HCT116 (cell line): ENCODE data around the gene SLC27A1.

Experiments
- EGR1 ChIP-seq: IDR thresholded peaks from 2 replicates; pipeline ENCODE4 v1.6.1; 2012; ENCODE audit warnings: low read depth
- EZH2 ChIP-seq: fragments of 200-600 bp; sonication (generic); IDR thresholded peaks from 2 replicates; pipeline ENCODE4 v1.6.1; 2017; ENCODE audit warnings: antibody characterized with exemption, mixed run types
- EZH2phosphoT487 ChIP-seq: fragments of 200-600 bp; IDR thresholded peaks from 2 replicates; pipeline ENCODE4 v1.6.1; 2018; ENCODE audit warnings: antibody characterized with exemption, borderline replicate concordance
- JUND ChIP-seq: IDR thresholded peaks from 2 replicates; pipeline ENCODE4 v1.6.1; 2012
- POLR2A ChIP-seq: IDR thresholded peaks from 2 replicates; pipeline ENCODE4 v1.7.0; 2011; ENCODE audit warnings: borderline replicate concordance; ENCODE audit not compliant: insufficient read depth, insufficient read length; ENCODE audit errors: extremely low read depth
- POLR2AphosphoS5 ChIP-seq: IDR thresholded peaks from 2 replicates; pipeline ENCODE4 v1.6.1; 2011; ENCODE audit warnings: mild to moderate bottlenecking, low read depth, low read length, moderate library complexity
- RAD21 ChIP-seq: IDR thresholded peaks from 2 replicates; pipeline ENCODE4 v1.6.1; 2012; ENCODE audit warnings: low read depth, mild to moderate bottlenecking
- TCF7L2 ChIP-seq: IDR thresholded peaks from 2 replicates; pipeline ENCODE4 v1.7.0; 2011; ENCODE audit warnings: borderline replicate concordance, inconsistent platforms; ENCODE audit not compliant: insufficient read depth, insufficient read length; ENCODE audit errors: extremely low read depth
- YY1 ChIP-seq: IDR thresholded peaks from 2 replicates; pipeline ENCODE4 v1.6.1; 2011; ENCODE audit warnings: low read length, low read depth, moderate library complexity, mild to moderate bottlenecking; ENCODE audit not compliant: insufficient replicate concordance; ENCODE audit errors: extremely low read depth
- ZNF274 ChIP-seq: fragments of 200-500 bp; sonication (Bioruptor generic); IDR thresholded peaks from 2 replicates; pipeline ENCODE4 v1.6.1; 2014; ENCODE audit warnings: mild to moderate bottlenecking, low read depth, low read length, inconsistent platforms
- TF ChIP-seq, protein P1 (sequence below): IDR thresholded peaks from 2 replicates; pipeline ENCODE4 v1.6.1; 2012; ENCODE audit warnings: low read depth
- TF ChIP-seq, protein P2 (sequence below), 3 experiments: fragments of 200-600 bp in 1 of 3; sonication (generic) in 1 of 3; IDR thresholded peaks in 2 of 3; conservative IDR thresholded peaks in 1 of 3; 2 replicates each; pipeline ENCODE4 v1.5.1; 2012 to 2017; ENCODE audit warnings: low read depth in 2 of 3, low read length in 2 of 3, antibody characterized with exemption in 1 of 3, borderline replicate concordance in 1 of 3, control low read depth in 1 of 3, mild to moderate bottlenecking in 1 of 3, mixed read lengths in 1 of 3, mixed run types in 1 of 3, moderate library complexity in 1 of 3; ENCODE audit not compliant: insufficient read depth in 1 of 3
- TF ChIP-seq, protein P3 (sequence below): IDR thresholded peaks from 2 replicates; pipeline ENCODE4 v1.6.1; 2012
- TF ChIP-seq, protein P4 (sequence below): IDR thresholded peaks from 2 replicates; pipeline ENCODE4 v1.6.1; 2011; ENCODE audit warnings: mild to moderate bottlenecking, low read length, moderate library complexity; ENCODE audit not compliant: insufficient replicate concordance; ENCODE audit errors: extremely low read depth

DNA sequence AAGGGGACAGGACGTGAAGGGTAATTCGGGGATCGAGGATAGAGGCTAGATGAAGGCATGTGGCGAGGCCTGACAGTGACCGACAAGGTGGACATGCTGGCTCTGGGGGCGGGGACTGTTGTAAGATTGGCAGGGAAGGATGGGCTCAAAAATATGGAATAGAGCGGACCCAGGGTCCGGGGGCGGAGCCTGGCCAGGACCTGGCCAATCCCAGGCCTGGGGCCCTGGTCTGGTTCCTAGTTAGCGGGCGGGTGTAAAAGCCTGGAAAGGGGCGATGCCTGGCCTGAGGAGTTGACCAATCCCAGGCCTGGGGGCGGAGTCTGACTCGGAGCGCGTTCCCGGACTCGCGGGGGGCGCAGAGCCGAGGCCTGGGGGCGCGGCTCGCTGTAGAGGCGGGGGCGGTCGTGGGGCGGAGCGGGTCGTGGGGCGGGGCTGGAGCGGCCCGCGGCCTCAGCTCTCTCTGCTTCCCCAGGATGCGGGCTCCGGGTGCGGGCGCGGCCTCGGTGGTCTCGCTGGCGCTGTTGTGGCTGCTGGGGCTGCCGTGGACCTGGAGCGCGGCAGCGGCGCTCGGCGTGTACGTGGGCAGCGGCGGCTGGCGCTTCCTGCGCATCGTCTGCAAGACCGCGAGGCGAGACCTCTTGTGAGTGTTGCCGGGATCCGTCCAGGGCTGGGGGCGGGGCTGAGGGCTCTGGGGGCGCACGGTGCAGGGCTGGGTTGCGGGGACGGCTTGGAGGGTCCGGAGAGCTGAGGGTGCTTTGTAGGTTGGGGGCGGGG lies at the start of gene SLC27A1:
- TF ChIP-seq, protein P1, sequence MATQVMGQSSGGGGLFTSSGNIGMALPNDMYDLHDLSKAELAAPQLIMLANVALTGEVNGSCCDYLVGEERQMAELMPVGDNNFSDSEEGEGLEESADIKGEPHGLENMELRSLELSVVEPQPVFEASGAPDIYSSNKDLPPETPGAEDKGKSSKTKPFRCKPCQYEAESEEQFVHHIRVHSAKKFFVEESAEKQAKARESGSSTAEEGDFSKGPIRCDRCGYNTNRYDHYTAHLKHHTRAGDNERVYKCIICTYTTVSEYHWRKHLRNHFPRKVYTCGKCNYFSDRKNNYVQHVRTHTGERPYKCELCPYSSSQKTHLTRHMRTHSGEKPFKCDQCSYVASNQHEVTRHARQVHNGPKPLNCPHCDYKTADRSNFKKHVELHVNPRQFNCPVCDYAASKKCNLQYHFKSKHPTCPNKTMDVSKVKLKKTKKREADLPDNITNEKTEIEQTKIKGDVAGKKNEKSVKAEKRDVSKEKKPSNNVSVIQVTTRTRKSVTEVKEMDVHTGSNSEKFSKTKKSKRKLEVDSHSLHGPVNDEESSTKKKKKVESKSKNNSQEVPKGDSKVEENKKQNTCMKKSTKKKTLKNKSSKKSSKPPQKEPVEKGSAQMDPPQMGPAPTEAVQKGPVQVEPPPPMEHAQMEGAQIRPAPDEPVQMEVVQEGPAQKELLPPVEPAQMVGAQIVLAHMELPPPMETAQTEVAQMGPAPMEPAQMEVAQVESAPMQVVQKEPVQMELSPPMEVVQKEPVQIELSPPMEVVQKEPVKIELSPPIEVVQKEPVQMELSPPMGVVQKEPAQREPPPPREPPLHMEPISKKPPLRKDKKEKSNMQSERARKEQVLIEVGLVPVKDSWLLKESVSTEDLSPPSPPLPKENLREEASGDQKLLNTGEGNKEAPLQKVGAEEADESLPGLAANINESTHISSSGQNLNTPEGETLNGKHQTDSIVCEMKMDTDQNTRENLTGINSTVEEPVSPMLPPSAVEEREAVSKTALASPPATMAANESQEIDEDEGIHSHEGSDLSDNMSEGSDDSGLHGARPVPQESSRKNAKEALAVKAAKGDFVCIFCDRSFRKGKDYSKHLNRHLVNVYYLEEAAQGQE = no peak
- TF ChIP-seq EGR1 = peak; percentile 91
- TF ChIP-seq, protein P2, sequence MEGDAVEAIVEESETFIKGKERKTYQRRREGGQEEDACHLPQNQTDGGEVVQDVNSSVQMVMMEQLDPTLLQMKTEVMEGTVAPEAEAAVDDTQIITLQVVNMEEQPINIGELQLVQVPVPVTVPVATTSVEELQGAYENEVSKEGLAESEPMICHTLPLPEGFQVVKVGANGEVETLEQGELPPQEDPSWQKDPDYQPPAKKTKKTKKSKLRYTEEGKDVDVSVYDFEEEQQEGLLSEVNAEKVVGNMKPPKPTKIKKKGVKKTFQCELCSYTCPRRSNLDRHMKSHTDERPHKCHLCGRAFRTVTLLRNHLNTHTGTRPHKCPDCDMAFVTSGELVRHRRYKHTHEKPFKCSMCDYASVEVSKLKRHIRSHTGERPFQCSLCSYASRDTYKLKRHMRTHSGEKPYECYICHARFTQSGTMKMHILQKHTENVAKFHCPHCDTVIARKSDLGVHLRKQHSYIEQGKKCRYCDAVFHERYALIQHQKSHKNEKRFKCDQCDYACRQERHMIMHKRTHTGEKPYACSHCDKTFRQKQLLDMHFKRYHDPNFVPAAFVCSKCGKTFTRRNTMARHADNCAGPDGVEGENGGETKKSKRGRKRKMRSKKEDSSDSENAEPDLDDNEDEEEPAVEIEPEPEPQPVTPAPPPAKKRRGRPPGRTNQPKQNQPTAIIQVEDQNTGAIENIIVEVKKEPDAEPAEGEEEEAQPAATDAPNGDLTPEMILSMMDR (IDR thresholded peaks at IDR 0.05 in 2 of 3, conservative IDR thresholded peaks at IDR 0.05 in 1 of 3; ENCODE audit: borderline replicate concordance in 1 of 3, insufficient read depth in 1 of 3, low read depth in 2 of 3, low read length in 2 of 3) = no peak
- no peak for TF ChIP-seq POLR2A
- TF ChIP-seq ZNF274 = no peak
- TF ChIP-seq, protein P3, sequence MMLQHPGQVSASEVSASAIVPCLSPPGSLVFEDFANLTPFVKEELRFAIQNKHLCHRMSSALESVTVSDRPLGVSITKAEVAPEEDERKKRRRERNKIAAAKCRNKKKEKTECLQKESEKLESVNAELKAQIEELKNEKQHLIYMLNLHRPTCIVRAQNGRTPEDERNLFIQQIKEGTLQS = no peak
- no peak for TF ChIP-seq EZH2
- no peak for TF ChIP-seq JUND
- TF ChIP-seq, protein P4, sequence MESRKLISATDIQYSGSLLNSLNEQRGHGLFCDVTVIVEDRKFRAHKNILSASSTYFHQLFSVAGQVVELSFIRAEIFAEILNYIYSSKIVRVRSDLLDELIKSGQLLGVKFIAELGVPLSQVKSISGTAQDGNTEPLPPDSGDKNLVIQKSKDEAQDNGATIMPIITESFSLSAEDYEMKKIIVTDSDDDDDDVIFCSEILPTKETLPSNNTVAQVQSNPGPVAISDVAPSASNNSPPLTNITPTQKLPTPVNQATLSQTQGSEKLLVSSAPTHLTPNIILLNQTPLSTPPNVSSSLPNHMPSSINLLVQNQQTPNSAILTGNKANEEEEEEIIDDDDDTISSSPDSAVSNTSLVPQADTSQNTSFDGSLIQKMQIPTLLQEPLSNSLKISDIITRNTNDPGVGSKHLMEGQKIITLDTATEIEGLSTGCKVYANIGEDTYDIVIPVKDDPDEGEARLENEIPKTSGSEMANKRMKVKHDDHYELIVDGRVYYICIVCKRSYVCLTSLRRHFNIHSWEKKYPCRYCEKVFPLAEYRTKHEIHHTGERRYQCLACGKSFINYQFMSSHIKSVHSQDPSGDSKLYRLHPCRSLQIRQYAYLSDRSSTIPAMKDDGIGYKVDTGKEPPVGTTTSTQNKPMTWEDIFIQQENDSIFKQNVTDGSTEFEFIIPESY = no peak
- TF ChIP-seq TCF7L2 = no peak
- no peak for TF ChIP-seq EZH2phosphoT487
- TF ChIP-seq YY1 = no peak
- no peak for TF ChIP-seq RAD21
- TF ChIP-seq POLR2AphosphoS5 = peak; percentile 68
